ENCODE results near the gene RAI1.

- TF ChIP-seq CTCF (conservative IDR thresholded peaks at IDR 0.05; ENCODE audit: low read depth, low read length), result no peak
- no peak for TF ChIP-seq EZH2 (IDR thresholded peaks at IDR 0.05; ENCODE audit: borderline replicate concordance, low read depth, low read length, poor library complexity, severe bottlenecking)
Measured at GRCh38 chr17:17679748-17680147, 1.5 kb upstream of the RAI1 start.
